ENCODE data around the gene ENPP5.
"Not testable (repeated sequence)": the region's sequence is repeated elsewhere in the genome, so short reads cannot be mapped to it uniquely, and the experiment has no call there.

Gene ENPP5

DNA sequence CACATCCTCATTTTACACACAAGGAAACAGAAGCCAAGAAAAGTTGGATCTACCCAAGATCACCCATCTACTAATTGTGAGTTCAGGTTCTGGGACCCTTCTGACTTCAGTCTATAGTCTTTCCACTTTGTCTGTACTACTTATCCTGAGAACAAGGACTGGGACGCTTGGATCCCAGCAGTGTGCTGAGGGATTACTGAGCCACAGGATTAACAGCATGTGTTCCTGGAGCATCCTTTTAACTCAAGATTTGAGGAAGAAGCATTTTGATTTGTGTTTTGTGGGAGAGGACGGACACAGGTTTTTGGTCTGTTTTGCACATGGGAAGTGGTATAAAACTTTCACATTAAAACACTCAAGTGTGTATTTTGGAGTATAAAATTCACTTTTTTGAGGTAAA, 36.6 kb downstream of the ENPP5 start:
- no peak overlapping the region for H3K4me3 ChIP-seq (ENCODE audit: low read depth, low read length)
- no peak for DNase-seq (ENCODE audit: low read depth)
- TF ChIP-seq CTCF (IDR thresholded peaks at IDR 0.05; ENCODE audit: control insufficient read depth, extremely low read depth, insufficient read depth), result no peak

- not testable (repeated sequence) for DNase-seq (ENCODE audit: low read depth); H3K4me3 ChIP-seq (ENCODE audit: low read depth, low read length)
These were observed 39.5 kb downstream of the ENPP5 start for GRCh38 chr6:46131291-46131690.

- peak overlapping the region; percentile 77 for H3K4me3 ChIP-seq (ENCODE audit: low read depth, low read length)
- DNase-seq (ENCODE audit: low read depth), result no peak
- no peak for TF ChIP-seq CTCF (IDR thresholded peaks at IDR 0.05; ENCODE audit: control insufficient read depth, extremely low read depth, insufficient read depth)
These were observed 40.1 kb downstream of the ENPP5 start for GRCh38 chr6:46130666-46131065.

DNA sequence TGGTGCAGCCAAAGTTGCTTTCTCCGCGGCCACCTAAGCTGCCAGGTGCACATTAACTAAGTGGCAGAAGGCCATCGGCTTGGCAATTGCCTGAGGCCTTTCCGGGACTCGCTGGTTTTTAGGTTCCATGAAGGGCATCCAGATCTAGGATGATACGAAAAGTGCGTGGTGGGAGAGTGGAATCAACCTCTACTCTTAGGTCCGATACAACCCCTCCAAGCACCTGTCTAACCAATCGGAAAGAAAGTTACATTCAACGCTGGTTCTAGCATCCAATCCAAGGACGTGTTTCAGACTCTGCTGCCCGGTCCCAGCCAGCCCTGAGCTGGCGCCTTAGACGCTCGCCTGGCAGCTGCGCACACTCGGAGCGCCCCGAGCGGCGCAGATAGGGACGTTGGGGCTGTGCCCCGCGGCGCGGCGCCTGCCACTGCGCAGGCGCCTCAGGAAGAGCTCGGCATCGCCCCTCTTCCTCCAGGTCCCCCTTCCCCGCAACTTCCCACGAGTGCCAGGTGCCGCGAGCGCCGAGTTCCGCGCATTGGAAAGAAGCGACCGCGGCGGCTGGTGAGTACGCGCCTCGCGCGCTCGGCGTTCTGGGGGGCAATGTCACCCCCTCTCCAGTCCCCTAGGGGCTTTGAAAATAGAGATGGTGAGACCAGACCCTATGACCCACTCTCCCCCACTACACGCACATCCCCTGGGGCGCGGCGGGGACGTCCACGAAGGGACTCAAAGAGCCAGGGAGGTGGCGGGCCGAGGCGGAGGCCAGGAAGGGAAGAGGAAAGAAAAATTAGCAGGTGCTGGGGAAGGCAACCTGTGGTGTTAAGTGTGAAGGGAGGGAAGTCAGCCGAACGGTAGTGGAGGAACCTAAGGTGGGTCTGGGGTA, 40.9 kb downstream of the ENPP5 start, which contains the start of gene ENPP4:
TSS of gene ENPP4 (plus strand) at position 361 of the 883 bp plus-strand sequence. CDS start 9,595 bp downstream, outside the sequence.
- TF ChIP-seq CTCF (IDR thresholded peaks at IDR 0.05; ENCODE audit: control insufficient read depth, extremely low read depth, insufficient read depth), result peak; percentile 9; the same call in 1 of the 2 replicates
- peak within 1 kb of the TSS; percentile 77 for H3K4me3 ChIP-seq (ENCODE audit: low read depth, low read length)
- DNase-seq (ENCODE audit: low read depth), result peak; percentile 86

DNA sequence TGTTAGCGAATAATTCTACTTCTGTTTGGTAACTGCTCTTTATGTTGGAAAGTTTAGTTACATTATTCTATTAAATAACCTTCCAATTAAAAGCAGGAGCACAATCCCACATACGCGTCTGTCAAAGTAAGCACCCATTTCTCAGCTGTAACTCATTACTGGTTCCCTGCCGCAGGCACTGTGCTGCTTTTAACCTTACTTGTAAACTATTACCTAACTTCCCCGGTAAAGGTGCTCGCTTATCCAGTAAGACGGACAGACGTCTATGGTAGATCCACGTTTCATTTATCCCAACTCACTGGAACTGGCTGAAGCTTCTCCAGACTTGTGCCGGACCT, 41.5 kb downstream of the ENPP5 start:
- peak overlapping the region; percentile 77 for H3K4me3 ChIP-seq (ENCODE audit: low read depth, low read length)
- DNase-seq (ENCODE audit: low read depth), result peak; percentile 13
- no peak for TF ChIP-seq CTCF (IDR thresholded peaks at IDR 0.05; ENCODE audit: control insufficient read depth, extremely low read depth, insufficient read depth)

GRCh38 chr6:46128476-46128875, 42.3 kb downstream of the ENPP5 start:
- DNase-seq (ENCODE audit: low read depth), result no peak
- peak overlapping the region; percentile 77 for H3K4me3 ChIP-seq (ENCODE audit: low read depth, low read length)
- TF ChIP-seq CTCF (IDR thresholded peaks at IDR 0.05; ENCODE audit: control insufficient read depth, extremely low read depth, insufficient read depth), result no peak

DNA sequence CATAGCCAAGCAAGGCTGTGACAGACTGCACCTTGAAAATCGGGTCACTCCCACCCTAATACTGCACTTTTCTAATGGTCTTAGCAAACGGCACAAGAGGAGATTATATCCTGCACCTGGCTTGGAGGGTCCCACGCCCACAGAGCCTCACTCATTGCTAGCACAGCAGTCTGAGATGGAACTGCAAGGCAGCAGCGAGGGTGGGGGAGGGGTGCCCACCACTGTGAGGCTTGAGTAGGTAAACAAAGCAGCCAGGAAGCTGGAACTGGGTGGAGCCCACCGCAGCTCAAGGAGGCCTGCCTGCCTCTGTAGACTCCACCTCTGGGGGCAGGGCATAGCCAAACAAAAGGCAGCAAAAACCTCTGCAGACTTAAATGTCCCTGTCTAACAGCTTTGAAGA, 51.1 kb downstream of the ENPP5 start:
- not testable (repeated sequence) for DNase-seq (ENCODE audit: low read depth); H3K4me3 ChIP-seq (ENCODE audit: low read depth, low read length)

- no peak for DNase-seq (ENCODE audit: low read depth)
- no peak for TF ChIP-seq CTCF (IDR thresholded peaks at IDR 0.05; ENCODE audit: control insufficient read depth, extremely low read depth, insufficient read depth)
- H3K4me3 ChIP-seq (ENCODE audit: low read depth, low read length), result no peak overlapping the region
These were observed 51.9 kb downstream of the ENPP5 start for GRCh38 chr6:46118836-46119235.

Measured in LNCaP clone FGC (cell line).